Naive B cell (primary cell): Measurements from ENCODE around the gene WBP1. TPM values are rescaled to one million over a fixed set of nuclear protein-coding genes. Genes with fewer than 3 reads are reported as not detected.
"Not testable (repeated sequence)": the region's sequence is repeated elsewhere in the genome, so short reads cannot be mapped to it uniquely, and the experiment has no call there.

Source experiments
- ATAC-seq, 2 donors: fragments of 150-1000 bp; cut with Tn5 transposase; 2 replicates each; pipeline ENCODE4 v1.10.0; 2021; ENCODE audit warnings: low read depth in 2 of 2, mild to moderate bottlenecking in 2 of 2, moderate library complexity in 2 of 2
- DNase-seq: peaks from one replicate; pipeline ENCODE4 v3.0.0; 2022
- H3K27ac Mint-ChIP-seq, 6 donors: one replicate each; pipeline ENCODE4 v1.8.0; 2020 to 2022; ENCODE audit warnings: mild to moderate bottlenecking in 6 of 6, mixed read lengths in 6 of 6, moderate library complexity in 5 of 6, inconsistent platforms in 2 of 6
- H3K27me3 Mint-ChIP-seq, 3 donors: one replicate each; pipeline ENCODE4 v1.8.0; 2021 to 2022; ENCODE audit warnings: mixed read lengths in 3 of 3, mild to moderate bottlenecking in 1 of 3
- H3K36me3 Mint-ChIP-seq, 2 donors: one replicate each; pipeline ENCODE4 v1.8.0; 2020 to 2022; ENCODE audit warnings: mixed read lengths in 2 of 2, inconsistent platforms in 1 of 2, mild to moderate bottlenecking in 1 of 2
- H3K4me1 Mint-ChIP-seq, 3 donors: one replicate each; pipeline ENCODE4 v1.8.0; 2020 to 2022; ENCODE audit warnings: mixed read lengths in 3 of 3, inconsistent platforms in 1 of 3, mild to moderate bottlenecking in 1 of 3, moderate library complexity in 1 of 3
- H3K4me3 Mint-ChIP-seq, 8 donors: one replicate each; pipeline ENCODE4 v1.8.0; 2020 to 2022; ENCODE audit warnings: mild to moderate bottlenecking in 8 of 8, mixed read lengths in 8 of 8, moderate library complexity in 8 of 8, inconsistent platforms in 2 of 8
- H3K9me3 Mint-ChIP-seq, 7 donors: one replicate each; pipeline ENCODE4 v1.8.0; 2020 to 2022; ENCODE audit warnings: mixed read lengths in 7 of 7, mild to moderate bottlenecking in 5 of 7, inconsistent platforms in 2 of 7, moderate library complexity in 1 of 7
- polyA plus RNA-seq, 6 donors: library from polyadenylated mRNA; unstranded; fragments of 300-500 nt; fragmentation: Illumina TruSeq; gene quantifications; one replicate each; pipeline ENCODE4 v1.2.3, GENCODE V29; 2021; ENCODE audit warnings: low read depth in 6 of 6

The WBP1 gene
- polyA plus RNA-seq, 6 donors from 2014 or later = 30.0 to 46.1 (median 41.3) TPM

GRCh38 chr2:74464406-74464805 lies 6.2 kb downstream of the WBP1 start:
- Mint-ChIP-seq H3K4me3 (peak overlapping the region; percentile 83 to 99 (median 98)), H3K27ac (peak overlapping the region in 5 of 6 donors; percentile 36 to 98 (median 75)), H3K4me1 (peaks cover 19 to 41% (median 38%) of the 10 kb centered on the region in 3 donors), H3K27me3 (no peaks in the 10 kb centered on the region), H3K9me3 (no peaks in the 10 kb centered on the region), H3K36me3 (no peaks in the 10 kb centered on the region)
- DNase-seq = no peak
- no peak for ATAC-seq

DNA sequence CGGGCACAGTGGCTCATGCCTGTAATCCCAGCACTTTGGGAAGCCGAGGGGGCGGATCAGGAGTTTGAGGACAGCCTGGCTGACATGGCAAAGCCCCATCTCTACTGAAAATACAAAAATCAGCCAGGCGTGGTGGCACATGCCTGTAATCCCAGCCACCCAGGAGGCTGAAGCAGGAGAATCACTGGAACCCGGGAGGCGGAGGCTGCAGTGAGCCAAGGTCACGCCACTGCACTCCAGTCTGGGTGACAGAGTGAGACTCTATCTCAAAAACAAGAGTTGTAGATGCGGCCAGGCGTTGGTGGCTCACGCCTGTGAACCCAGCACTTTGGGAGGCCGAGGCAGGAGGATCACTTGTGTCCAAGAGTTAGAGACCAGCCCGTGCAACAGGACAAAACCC lies 12.5 kb downstream of the WBP1 start:
- Mint-ChIP-seq H3K4me3 (peak overlapping the region; percentile 47 to 92 (median 68)), H3K4me1 (peaks cover 21 to 28% (median 22%) of the 10 kb centered on the region in 3 donors), H3K27ac (peak overlapping the region in 5 of 6 donors; percentile 20 to 85 (median 54)), H3K36me3 (peaks cover 0 to 17% of the 10 kb centered on the region in 2 donors)
- H3K9me3 Mint-ChIP-seq, ATAC-seq, H3K27me3 Mint-ChIP-seq, DNase-seq: not testable (repeated sequence)

DNA sequence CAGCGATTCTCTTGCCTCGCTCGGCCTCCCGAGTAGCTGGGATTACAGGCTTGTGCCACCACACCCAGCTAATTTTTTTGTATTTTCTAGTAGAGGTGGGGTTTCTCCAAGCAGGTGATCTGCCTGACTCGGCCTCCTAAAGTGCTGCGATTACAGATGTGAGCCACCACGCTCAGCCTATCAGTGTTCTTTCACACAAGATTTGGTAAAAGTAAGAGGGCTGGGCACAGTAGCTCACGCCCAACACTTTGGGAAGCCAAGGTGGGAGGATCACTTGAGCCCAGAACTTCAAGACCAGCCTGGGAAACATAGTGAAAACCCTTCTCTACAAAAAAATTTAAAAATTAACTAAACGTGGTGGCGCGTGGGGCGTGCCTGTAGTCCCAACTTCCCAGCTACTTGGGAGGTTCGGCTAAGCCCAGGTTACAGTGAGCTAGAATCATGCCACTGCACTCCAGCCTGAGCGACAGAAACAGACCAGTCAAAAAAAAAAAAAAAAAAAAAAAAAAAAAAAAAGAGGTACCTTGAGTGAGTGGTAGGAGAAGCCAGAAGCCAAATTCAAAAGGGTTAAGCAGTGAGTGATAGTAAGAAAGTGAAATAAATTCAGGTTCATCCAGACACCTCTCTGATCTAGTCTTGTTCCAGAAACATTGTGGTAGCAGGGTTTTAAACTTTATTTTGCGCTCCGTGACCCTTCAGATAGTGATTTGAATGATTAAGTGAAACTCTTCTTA lies 13.3 kb downstream of the WBP1 start:
- H3K27ac Mint-ChIP-seq = peak overlapping the region; percentile 96 to 98 (median 98)
- ATAC-seq (no peak), DNase-seq (no peak)
- peaks cover 21 to 27% (median 21%) of the 10 kb centered on the region in 3 donors for H3K4me1 Mint-ChIP-seq
- H3K27me3 Mint-ChIP-seq = no peaks in the 10 kb centered on the region
- H3K4me3 Mint-ChIP-seq = peak overlapping the region; percentile 92 to 98 (median 97)
- peaks cover 0 to 17% of the 10 kb centered on the region in 2 donors for H3K36me3 Mint-ChIP-seq
- H3K9me3 Mint-ChIP-seq = no peaks in the 10 kb centered on the region

- H3K27ac Mint-ChIP-seq = peak within 1 kb of the TSS; percentile 96 to 98 (median 98)
Measured at GRCh38 chr2:74472086-74472944, 14.1 kb downstream of the WBP1 start, which contains the start of gene MRPL53. Gene MRPL53 (minus strand): TSS chr2:74472680. CDS start chr2:74472660, 20 bp downstream.

DNA sequence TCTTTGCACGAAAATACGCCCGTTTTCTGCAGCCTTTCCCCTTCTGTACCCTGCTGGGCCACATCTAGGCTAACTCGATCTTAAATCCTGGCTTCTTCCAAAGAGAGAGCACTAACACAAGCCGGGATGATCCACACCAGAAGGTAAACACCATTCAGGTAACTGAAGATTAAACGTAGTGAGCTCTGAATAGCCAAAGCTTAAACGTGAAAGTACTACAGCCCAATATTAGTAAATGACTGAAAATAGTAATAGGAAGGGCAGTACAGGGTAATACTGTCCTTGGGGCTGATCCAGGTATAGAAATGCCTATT lies 14.7 kb downstream of the WBP1 start:
- ATAC-seq (no peak), DNase-seq (no peak)
- Mint-ChIP-seq H3K36me3 (peaks cover 0 to 17% of the 10 kb centered on the region in 2 donors), H3K4me1 (peaks cover 21 to 31% (median 21%) of the 10 kb centered on the region in 3 donors), H3K9me3 (no peaks in the 10 kb centered on the region), H3K4me3 (peak overlapping the region; percentile 92 to 98 (median 97)), H3K27me3 (no peaks in the 10 kb centered on the region), H3K27ac (peak overlapping the region; percentile 96 to 98 (median 98))

More at GRCh38 chr2:74472086-74472944, 14.1 kb downstream of the WBP1 start, which contains the start of gene MRPL53:
- ATAC-seq (peak; percentile 95 to 97), DNase-seq (peak; percentile 91)
- Mint-ChIP-seq H3K27me3 (no peaks in the 10 kb centered on the region), H3K4me3 (peak within 1 kb of the TSS; percentile 92 to 98 (median 97)), H3K4me1 (peaks cover 21 to 27% (median 21%) of the 10 kb centered on the region in 3 donors), H3K9me3 (no peaks in the 10 kb centered on the region), H3K36me3 (peaks cover 0 to 17% of the 10 kb centered on the region in 2 donors)

GRCh38 chr2:74474481-74474880 lies 16.2 kb downstream of the WBP1 start:
- H3K27me3 Mint-ChIP-seq = no peaks in the 10 kb centered on the region
- H3K27ac Mint-ChIP-seq = peak overlapping the region in 1 of 6 donors; percentile 18
- peaks cover 21 to 31% (median 21%) of the 10 kb centered on the region in 3 donors for H3K4me1 Mint-ChIP-seq
- peaks cover 0 to 17% of the 10 kb centered on the region in 2 donors for H3K36me3 Mint-ChIP-seq
- no peaks in the 10 kb centered on the region for H3K9me3 Mint-ChIP-seq
- ATAC-seq (no peak), DNase-seq (no peak)
- peak overlapping the region in 2 of 8 donors; percentile 12 to 92 for H3K4me3 Mint-ChIP-seq

DNA sequence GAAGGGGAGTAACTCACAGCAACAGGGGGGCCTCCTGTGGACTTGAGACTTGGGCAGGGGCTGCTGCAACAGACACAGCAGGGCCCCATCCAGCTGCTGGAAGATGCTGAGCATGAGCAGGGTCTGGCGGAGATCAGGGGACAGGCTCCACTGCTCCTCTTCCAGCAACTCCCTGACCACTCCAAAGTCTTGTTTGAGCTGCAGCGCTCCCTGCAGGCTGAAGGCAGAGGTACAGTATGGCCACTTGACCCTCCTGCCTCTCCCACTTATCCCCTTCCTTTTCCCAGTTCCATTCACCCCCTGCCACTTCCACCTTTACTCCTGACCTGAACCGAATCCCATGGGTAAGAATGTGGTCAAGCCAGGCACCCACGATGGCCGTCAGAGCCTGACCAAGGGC lies 16.7 kb downstream of the WBP1 start:
- Mint-ChIP-seq H3K36me3 (peaks cover 0 to 17% of the 10 kb centered on the region in 2 donors), H3K4me1 (peaks cover 19 to 31% (median 20%) of the 10 kb centered on the region in 3 donors), H3K9me3 (no peaks in the 10 kb centered on the region), H3K27ac (peak overlapping the region in 1 of 6 donors; percentile 18), H3K4me3 (peak overlapping the region in 2 of 8 donors; percentile 37 to 92), H3K27me3 (no peaks in the 10 kb centered on the region)
- ATAC-seq (no peak), DNase-seq (no peak)

DNA sequence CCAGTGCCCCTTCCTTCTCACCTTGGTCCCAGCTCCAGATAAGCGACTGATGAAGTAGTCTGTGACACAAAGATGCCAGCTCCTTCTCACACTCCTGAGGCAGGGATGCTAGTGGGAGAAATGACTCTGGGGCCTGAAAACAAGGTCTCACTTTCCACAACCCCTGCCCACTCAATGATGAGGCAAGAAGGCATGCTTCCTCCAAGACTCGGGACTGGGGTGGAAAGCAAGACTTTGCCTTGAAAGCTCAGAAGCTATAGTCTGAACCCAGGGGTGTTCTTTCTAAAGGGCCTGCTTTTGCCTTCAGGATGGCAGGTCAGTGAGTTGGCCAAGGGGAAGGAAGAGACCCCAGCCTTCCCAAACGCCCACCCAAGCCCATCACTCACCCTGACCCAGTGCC lies 23.2 kb downstream of the WBP1 start:
- ATAC-seq = no peak

DNA sequence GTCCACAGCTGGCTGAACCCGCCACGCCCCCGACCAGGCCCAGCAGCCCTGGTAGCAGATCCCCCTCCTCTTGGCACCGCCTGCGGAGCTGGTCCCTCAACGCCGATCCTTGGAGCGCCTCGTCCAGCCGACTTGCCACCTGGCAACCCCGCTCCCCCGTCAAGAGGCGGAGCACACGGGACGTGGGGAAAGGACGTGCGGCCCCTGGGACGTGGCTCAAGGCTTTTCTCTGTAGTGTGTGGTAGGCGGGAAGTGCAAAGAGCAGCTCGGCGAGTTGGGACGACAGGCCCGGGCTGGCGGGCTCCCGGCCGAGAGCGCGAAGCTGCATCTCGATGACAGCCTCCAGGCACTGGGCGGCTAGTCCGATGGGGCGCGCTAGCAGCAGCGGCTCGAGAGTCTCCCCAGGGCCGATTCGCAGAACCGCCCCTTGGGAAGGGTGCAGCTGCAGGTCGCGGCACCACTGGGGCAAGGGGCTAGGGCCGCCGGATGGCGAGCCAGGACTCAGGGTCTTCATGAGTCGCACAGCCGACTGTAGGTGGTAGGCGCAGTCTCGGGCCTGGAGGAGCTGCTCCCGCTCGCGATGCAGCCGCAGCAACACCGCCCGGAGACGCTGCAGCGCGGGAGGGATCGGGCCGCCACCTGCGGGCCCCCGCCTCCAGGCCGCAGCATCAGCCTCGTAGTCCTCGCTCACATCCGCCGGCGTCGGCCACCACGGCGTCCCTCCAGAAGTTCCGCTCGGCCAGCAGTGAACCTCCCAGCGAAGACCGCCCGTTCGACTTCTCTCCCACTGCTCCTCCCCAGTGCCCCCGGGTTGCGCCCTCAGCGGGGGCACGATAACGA lies 23.9 kb downstream of the WBP1 start:
- DNase-seq (no peak), ATAC-seq (peak; percentile 40 to 46)
- Mint-ChIP-seq H3K9me3 (no peaks in the 10 kb centered on the region), H3K4me1 (peaks cover 28 to 39% (median 34%) of the 10 kb centered on the region in 3 donors), H3K27me3 (no peaks in the 10 kb centered on the region), H3K27ac (peak overlapping the region; percentile 95 to 100 (median 98)), H3K36me3 (peaks cover 0 to 12% of the 10 kb centered on the region in 2 donors), H3K4me3 (peak overlapping the region; percentile 95 to 100 (median 100))

More for the DNA sequence above, 23.2 kb downstream of the WBP1 start:
- Mint-ChIP-seq H3K27me3 (no peaks in the 10 kb centered on the region), H3K9me3 (no peaks in the 10 kb centered on the region), H3K4me1 (peaks cover 22 to 39% (median 29%) of the 10 kb centered on the region in 3 donors), H3K27ac (peak overlapping the region in 2 of 6 donors; percentile 38 to 44), H3K4me3 (peak overlapping the region; percentile 95 to 100 (median 100)), H3K36me3 (peaks cover 0 to 5% of the 10 kb centered on the region in 2 donors)
- DNase-seq = no peak

DNA sequence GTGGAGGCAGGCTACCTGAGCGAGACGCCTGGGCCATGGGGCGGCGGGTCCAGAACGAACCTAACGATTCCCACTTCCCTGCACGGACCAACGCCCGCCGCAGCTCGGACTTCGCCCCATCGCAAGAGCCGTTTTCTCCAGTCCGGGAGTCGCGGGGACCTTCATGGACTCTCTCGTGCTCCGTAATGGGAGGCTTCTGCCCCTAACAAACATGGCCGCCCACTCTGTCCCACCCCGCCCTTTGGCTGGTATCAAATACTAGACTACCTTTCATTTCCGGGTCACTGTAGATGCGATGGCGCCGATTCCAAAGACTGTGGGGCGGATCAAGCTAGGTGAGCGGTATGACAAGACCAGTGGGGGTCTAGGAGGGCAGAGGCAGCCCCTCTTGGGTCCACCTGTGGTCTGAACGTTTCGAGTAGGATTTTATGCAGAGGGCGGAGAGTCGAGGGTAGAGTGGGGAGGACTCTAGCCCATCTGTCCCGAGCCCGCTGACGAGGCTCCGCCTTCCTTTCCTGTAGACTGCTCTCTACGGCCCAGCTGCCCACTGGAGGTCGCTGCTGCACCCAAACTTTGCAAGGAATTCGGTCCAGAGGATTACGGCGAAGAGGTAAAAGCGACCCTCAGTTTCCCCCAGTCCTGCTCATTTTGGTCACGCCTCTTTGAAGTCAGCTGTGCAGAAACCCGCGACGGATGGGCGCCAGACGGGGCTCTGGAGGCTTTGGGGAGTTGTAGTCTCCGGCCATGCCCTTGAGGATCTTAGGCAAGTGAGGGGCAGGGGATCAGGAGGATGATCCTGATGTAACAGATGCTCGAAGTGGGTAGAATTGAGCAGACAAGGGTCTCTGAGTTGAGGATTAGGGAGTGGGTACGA lies 24.8 kb downstream of the WBP1 start, which contains the start of the genes CCDC142 and TTC31:
CCDC142 (minus strand) TSS at position 198 of the 874 bp plus-strand sequence; CDS start at position 37, 161 bp downstream.
TTC31 (plus strand) TSS at position 281 of the 874 bp plus-strand sequence; CDS start at position 296, 15 bp downstream.
- Mint-ChIP-seq H3K36me3 (peaks cover 0 to 12% of the 10 kb centered on the region in 2 donors), H3K27me3 (no peaks in the 10 kb centered on the region), H3K27ac (peak within 1 kb of the TSS; percentile 95 to 100 (median 98)), H3K4me1 (peaks cover 28 to 35% (median 34%) of the 10 kb centered on the region in 3 donors), H3K9me3 (no peaks in the 10 kb centered on the region), H3K4me3 (peak within 1 kb of the TSS; percentile 95 to 100 (median 100))
- peak; percentile 92 to 93 for ATAC-seq
- DNase-seq = peak; percentile 95

DNA sequence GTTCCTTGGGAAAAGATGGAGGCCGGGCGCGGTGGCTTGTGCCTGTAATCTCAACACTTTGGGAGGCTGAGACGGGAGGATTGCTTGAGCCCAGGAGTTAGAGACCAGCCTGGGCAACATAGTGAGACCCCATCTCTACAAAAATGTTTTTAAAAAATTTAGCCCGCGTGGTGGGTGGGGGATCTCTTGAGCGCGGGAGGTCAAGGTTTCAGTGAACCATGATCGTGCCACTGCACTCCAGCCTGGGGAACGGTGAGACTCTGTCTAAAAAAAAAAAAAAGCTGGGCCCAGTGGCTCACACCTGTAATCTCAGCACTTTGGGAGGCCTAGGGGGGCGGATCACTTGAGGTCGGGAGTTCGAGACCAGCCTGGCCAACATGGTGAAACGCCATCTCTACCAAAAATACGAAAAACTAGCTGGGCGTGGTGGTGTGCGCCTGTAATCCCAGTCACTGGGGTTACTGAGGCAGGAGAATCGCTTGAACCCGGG lies 25.5 kb downstream of the WBP1 start:
- not testable (repeated sequence) for H3K9me3 Mint-ChIP-seq, DNase-seq, H3K27me3 Mint-ChIP-seq, ATAC-seq
- H3K36me3 Mint-ChIP-seq = peaks cover 0 to 12% of the 10 kb centered on the region in 2 donors
- H3K27ac Mint-ChIP-seq = peak overlapping the region in 5 of 6 donors; percentile 29 to 99 (median 95)
- peak overlapping the region; percentile 95 to 100 (median 100) for H3K4me3 Mint-ChIP-seq
- peaks cover 28 to 35% (median 34%) of the 10 kb centered on the region in 3 donors for H3K4me1 Mint-ChIP-seq
